Activated gamma-delta T cell treated with anti-CD3 and anti-CD28 coated beads, Interleukin-2, amount 50 U/mL, for 16 hours (primary cell): Measurements from ENCODE around the gene CHST11.
"Not testable (repeated sequence)": the region's sequence is repeated elsewhere in the genome, so short reads cannot be mapped to it uniquely, and the experiment has no call there.

Source experiments
- DNase-seq: peaks from one replicate; pipeline ENCODE4 v3.0.0-alpha.2; 2020; ENCODE audit warnings: low read depth

CHST11 gene

DNA sequence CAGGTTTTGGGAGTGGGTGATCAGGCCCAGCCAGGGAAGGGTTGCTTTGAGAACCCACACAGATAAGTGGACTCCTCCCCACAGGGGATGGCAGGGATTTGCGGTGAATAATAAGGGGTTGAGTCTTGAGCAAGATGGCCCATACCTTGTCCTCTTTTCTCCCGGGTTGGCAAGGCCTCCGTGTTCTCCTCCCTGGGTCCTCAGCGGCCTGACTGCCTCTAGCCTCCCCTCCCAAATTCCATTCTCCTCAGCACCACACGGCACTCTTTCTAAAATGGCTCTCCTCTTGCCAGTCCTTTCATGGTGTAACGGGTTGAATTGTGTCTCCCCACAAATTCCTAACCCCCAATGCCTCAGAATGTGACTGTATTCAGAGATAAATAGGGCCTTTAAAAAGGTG lies 70.0 kb downstream of the CHST11 start:
- no peak for DNase-seq

GRCh38 chr12:104527653-104528052 lies 70.9 kb downstream of the CHST11 start:
- not testable (repeated sequence) for DNase-seq

- DNase-seq = no peak
Measured at GRCh38 chr12:104529130-104529874, 72.6 kb downstream of the CHST11 start.

DNA sequence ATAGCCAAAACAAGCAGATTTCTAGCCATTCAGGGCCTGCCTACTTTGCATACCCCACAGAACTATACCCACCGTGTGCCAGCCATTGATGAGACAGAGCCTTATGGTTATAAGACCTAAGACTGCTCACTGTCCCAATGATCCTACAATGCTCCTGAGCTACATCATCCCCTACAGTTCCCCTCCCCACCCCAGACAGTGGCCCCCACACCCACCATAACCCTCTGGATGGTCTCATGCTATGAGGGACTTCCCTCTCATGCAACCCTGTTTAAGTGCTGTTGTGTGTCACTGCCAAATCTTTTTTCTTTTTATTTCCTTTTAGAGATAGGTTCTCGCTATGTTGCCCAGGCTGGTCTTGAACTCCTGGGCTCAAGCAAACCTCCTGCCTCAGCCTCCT lies 75.9 kb downstream of the CHST11 start:
- no peak for DNase-seq

GRCh38 chr12:104533134-104533533 lies 76.4 kb downstream of the CHST11 start:
- no peak for DNase-seq

DNA sequence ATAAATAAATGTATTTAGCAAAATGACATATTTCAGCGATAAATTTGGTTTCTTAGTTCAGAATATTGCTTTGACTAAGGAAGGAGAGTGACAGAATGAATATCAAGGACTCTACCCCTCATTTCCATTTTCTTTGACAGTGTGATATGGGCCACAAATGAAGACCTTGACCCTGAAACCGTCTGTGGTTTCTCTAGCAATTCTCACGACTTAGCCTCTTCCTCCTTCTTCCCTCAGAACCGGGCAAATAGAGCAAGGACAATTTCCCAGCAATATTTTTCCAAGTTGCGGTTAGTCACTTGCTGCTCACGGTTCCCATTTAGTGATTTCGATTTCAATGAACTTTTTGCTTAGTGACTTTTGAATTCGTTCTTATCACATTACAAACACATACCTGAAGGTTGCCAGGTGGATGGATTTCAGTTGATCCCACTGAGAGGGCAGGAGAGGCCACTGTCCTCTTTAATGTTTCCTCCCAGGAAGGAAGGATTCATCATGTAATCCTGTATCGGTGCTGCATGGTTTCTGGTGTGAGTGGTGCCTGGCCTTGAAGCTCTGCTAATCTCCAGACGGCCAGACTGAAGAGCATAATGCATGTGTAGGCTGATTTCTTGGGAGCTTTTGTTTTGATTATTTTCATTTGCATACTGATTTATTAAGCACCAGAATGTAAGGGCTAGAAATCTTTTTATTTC lies 77.6 kb downstream of the CHST11 start:
- DNase-seq = no peak

- DNase-seq = no peak
Measured at GRCh38 chr12:104534857-104535248, 78.1 kb downstream of the CHST11 start.

- no peak for DNase-seq
Measured at GRCh38 chr12:104535369-104535768, 78.6 kb downstream of the CHST11 start.

DNA sequence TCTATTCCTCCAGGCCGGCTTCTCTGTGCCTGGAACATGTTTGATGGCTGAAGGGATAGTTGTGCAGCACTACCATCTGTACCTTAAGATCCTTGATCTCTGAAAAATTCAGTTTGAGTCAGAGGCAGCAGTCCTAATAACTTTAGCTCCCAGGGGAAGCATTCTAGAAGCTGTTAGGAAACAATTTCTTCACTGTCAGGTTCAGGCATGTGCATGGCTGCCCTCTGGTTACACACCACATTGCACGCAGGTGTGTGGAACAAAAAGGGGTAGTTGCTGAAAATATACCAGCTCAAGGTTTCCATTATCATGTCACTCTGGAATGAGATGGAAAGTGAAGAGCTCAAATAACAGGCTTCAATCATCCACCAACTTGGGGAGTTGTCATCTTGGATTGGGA lies 80.1 kb downstream of the CHST11 start:
- DNase-seq = no peak

DNA sequence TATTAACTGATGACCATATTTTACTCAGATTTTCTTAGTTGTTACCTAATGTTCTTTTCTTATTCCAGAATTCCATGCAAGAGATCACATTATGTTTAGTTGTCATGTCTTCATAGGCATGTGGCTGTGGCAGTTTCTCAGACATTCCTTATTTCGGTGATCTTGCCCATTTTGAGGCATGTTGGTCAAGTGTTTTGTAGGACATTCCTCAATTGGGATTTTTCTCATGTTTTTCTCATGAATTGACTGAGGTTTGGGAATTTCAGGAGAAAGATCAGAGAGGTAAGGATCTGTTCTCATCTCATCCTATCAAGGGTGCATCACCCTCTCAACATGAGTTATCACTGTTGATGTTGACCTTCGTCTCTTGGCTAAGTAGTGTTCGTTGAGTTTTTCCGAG lies 81.3 kb downstream of the CHST11 start:
- DNase-seq = no peak

DNA sequence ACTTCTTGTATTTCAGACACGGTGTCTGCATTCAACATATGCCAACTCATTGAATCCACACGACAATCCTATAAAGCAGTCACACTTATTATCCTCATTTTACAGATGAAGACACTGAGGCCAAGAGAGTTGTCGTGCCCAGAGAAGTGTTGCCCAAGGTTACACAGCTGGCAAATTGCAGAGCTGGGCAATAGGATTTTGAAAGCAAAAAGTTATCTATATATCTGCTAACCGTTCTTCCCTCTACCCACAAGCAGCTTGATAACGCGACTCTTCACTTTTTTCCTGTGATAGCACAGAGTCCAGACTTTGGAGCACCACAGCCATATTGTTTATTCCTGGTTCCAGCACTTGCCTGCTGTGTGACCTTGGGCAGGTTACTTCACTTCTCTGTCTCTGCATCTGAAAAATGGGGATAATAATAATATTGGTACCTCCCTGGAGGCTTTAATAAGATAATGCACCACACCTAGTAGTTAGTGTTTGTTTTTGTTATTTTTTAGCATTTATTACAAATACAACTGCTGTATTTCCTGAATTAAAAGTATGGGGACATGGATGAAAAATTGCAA lies 82.2 kb downstream of the CHST11 start:
- DNase-seq = no peak

GRCh38 chr12:104544836-104545235 lies 88.1 kb downstream of the CHST11 start:
- no peak for DNase-seq

- no peak for DNase-seq
Measured at GRCh38 chr12:104546575-104546974, 89.8 kb downstream of the CHST11 start.

DNA sequence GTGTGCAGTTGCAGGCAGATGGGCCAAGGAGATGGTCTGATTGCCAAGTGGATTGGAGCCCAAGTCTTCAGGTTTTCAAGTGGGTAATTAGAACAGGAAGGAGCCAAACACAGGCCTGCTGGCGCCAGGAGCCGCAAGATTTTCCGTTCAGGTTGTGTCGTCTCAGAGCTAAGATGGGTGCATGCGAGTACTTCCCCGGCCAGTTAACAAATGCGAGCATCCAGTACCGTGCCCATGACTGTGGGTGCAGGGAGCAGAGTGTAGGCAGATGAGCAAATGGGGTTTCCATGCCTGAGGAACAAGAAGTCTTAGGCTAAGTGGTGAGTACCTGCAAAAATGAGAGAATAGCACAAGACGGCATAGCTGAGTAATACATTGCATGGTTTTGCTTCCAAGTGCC lies 90.5 kb downstream of the CHST11 start:
- DNase-seq = no peak

GRCh38 chr12:104549815-104550480 lies 93.2 kb downstream of the CHST11 start:
- no peak for DNase-seq

DNA sequence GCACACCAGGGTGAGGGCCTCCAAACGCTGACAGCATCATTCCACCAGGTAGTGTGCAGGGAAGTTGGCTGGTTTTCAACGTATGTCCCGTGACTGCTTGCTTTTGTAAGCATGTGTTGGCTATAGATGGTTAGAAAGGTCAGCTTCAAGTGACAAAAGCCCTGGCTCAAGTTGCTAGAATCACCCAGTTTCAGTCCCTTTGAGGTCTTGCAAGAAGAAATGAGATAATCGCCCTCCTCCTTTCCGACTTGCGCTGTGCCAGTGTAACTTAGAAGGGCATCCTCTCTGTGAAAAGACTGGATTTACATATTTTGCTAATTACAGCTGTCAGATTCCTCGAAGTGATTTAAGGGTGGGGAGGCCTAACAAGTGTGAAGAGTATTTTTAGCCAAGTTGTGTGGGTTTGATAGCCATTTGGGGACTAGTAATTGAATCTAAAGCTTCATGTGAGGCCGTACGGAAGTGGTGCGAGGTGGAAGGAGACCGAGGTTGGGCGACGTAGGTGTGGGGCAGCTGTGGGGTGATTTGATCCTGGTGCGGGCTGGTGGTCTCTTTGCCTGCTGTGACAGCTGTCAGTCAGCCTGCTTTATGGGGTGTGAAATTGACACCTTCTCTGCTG lies 94.7 kb downstream of the CHST11 start:
- DNase-seq = no peak

- no peak for DNase-seq
Measured at GRCh38 chr12:104553421-104553820, 96.7 kb downstream of the CHST11 start.

GRCh38 chr12:104555648-104556047 lies 98.9 kb downstream of the CHST11 start:
- no peak for DNase-seq

DNA sequence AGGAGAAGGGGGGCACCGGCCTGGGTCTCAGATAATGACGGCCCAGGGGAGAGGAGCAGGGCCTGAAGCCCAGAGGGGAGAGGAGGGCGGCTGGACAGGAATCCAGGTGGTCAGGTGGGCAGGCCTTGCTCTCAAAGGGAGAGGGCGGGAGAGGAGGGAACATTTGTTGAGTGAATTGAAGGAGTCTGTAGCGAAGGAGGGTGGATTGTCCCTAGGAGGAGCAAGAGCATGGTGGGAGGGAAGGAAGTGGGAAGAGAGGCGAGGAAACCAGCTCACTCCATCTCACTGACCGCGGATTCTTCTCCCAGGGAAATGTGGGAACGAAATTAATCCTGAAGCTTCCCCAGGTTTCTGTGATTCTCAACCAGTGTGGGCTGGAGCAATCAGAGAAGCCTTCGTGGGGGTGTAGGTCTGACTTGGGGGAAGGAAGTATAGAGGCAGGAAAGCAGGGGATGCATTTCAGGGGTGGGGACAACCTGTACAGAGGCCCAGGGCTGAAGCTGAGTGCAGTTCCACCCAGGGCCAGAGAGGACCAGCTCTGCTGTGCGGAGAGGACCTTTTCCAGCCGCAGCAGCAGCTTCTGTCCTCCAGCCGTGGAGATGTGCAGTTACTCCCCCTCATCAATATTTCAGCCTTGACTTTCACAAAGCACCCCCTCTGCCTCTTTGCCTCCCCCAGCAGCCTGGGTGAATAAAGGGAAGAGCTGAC lies 100.9 kb downstream of the CHST11 start:
- no peak for DNase-seq

GRCh38 chr12:104560881-104561280 lies 104.1 kb downstream of the CHST11 start:
- no peak for DNase-seq

DNA sequence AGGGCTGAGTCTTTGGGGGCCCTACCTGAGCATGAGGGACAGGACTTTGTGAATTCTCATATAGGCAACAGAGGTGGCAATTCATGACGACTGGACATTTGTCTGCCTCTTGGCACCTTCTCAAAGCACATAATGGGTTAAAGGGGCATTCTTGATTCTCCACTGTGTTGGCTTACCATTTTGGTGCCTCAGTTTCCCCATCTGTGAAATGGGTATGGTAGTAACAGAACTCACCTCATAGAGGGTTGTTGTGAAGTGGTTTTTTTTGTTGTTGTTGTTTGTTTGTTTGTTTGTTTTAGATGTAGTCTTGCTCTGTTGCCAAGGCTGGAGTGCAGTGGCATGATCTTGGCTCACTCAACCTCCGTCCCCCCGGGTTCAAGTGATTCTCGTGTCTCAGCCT lies 106.0 kb downstream of the CHST11 start:
- no peak for DNase-seq

GRCh38 chr12:104564662-104565061 lies 107.9 kb downstream of the CHST11 start:
- DNase-seq = not testable (repeated sequence)
